ENCODE data around the gene SIVA1.

The SIVA1 gene

GRCh38 chr14:104797115-104798044 lies 44.4 kb downstream of the SIVA1 start:
- DNase-seq (ENCODE audit: low spot score), result no peak

DNA sequence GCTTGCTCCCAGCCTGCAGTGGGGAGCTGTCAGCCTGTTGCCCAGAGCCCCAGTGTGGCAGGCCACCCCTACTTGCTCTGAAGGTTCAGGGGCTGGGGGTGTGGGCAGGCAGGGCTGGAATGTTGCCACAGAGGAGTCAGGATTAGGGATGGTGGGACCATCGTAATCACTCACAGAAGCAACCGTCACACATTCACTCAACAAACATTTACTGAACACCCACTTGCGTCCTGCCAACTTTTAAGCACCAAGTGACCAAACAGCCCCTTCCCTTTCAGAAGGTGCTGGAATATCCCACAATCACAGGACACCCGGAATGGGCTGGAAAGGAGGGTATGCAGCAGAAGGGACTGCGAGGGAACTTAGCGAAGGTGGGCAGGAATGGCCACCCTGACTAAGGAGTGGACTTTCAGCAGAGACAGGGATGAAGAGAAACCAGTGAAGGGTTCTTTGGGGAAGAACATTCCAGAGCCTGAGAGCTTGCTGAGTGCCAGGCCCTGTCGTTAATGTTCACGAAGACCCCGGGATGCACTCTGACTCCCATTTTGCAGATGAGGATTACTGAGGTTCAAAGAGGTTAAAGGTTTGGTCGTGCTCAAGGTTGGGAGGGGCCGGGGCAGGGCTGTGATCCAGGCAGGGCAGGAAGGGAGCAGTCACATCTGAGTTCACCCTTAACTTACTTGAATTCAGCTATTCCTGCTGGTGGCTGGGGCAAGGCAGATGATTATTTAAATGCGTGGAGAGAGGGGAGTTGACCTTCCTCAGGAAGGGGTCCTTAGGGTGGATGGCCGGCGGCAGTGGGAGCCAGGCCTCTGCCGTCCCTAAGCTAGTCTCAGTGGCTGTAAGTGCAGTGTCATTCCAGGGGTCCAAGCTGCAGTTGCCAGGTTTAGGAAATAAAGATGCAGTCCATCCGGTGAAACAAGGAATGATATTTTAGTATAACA lies 45.6 kb downstream of the SIVA1 start:
- no peak for DNase-seq (ENCODE audit: low spot score)

DNA sequence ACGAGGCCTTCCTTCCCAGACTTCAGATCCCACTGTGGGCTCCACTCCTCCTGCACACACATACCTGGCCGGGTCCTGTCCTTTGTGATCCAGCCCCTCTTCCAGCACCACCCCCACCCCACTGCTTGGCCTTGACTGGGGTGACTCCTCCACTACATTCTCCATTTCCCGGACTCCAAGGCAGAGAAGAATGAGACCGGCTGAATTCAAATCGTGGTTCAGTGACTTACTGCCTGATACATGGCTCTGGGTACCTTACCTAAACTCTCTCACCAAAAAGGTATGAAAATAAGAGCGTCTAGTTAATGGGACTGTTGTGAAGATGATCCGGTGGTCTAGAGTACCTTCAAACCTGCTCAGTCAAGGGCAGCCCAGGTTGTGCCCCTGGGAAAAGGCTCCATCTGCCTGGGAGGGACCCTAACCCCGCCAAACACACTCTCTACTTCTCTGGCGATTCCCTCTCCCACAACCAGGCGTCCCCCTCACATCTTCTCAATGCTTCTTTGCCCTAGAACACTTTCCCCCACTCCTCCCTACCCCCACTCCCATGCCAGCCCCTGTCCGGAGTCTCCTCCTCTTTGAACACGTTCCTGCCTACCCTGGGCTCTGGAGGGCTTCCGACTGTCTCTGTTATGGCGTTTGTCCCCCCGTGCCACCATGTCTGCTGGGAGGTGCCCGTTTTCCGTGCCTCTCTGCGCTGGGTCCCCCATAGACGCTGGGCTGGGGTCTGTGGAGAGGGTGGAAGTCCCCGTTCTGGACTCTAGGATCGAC lies 46.5 kb downstream of the SIVA1 start:
- no peak for DNase-seq (ENCODE audit: low spot score)

GRCh38 chr14:104800015-104800770 lies 47.2 kb downstream of the SIVA1 start:
- no peak for DNase-seq (ENCODE audit: low spot score)

- DNase-seq (ENCODE audit: low spot score), result no peak
These were observed 48.0 kb downstream of the SIVA1 start, which contains the start of gene ZBTB42 for GRCh38 chr14:104800771-104801519. ZBTB42 (plus strand) TSS chr14:104801101; CDS start chr14:104801198, 97 bp downstream.

DNA sequence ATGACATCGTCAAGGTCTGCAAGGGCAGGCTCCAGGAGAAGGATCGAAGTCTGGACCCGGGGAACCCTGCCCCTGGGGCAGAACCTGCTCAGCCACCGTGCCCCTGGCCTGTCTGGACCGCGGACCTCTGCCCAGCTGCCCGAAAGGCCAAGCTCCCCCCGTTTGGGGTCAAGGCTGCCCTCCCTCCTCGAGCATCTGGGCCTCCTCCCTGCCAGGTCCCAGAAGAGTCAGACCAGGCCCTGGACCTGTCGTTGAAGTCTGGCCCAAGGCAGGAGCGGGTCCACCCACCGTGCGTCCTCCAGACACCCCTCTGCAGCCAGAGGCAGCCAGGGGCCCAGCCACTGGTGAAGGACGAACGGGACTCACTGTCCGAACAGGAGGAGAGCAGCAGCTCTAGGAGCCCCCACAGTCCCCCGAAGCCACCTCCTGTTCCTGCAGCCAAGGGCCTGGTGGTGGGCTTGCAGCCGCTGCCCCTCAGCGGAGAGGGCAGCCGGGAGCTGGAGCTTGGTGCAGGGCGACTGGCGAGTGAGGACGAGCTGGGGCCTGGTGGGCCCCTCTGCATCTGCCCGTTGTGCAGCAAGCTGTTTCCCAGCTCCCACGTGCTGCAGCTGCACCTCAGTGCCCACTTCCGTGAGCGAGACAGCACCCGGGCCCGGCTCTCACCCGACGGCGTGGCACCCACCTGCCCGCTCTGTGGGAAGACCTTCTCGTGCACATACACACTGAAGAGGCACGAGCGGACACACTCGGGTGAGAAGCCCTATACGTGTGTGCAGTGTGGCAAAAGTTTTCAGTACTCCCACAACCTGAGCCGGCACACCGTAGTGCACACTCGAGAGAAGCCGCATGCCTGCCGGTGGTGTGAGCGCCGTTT lies 48.8 kb downstream of the SIVA1 start:
- DNase-seq (ENCODE audit: low spot score), result no peak

DNA sequence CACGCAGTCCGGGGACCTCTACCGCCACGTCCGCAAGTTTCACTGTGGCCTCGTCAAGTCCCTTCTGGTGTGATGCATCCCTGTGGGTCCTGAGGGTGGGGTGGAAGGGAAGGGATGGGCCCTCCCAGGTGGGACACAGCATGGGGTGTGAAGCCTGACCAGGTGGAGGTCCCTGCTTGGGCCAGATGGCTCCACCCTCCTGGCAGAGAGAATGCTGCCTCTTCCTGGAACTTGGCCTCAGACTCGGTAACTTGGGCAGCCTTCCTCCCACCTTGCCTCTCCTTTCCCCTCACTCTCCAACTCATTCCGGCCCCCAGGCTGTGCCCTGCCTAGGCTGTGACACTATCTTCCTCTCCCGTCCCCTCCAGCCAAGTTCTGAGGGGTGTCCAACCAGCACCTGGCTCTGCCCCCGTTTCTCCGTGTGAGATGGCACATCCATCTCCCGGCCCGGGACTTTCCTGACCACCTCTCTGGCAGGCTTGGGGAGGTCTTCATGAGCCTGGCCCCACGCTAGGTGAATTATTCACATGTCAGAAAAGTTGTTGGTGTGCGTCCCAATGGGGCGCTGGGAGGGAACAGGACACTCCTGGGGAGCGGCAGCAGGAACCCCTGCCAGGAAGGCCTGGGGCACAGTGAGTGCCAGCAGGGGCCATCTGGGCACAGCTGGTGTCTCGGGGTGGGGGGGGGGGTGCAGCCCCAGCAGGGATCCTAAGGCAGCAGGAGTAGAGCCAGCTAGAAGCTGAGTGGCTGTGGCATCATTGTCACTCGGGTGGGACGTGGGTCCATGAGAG lies 49.6 kb downstream of the SIVA1 start:
- no peak for DNase-seq (ENCODE audit: low spot score)

GRCh38 chr14:104803280-104803911 lies 50.4 kb downstream of the SIVA1 start:
- no peak for DNase-seq (ENCODE audit: low spot score)

DNA sequence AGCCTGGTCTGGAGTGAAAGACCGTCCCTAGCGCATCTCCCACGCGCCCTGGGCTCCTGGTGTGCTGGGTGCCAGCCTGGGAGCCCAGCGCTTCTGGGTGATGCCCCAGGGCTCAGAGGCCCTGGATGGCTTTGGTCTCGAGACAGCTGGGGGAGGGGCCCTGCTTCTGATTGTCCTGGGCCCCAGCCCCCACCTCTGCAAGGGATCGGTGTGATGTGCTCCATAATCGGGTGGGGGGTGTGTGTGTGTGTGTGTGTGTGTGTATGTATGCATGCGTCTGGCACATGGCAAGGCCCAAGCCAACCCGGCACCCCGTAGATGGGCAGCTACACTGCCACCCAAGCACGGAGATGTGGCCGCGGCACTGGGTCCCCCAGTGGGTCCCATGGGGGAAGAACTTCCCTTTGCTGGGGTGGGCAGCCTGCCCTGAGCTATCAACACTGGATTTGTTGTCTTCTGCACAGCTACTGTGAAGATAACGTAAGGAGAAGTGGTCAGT lies 51.0 kb downstream of the SIVA1 start:
- no peak for DNase-seq (ENCODE audit: low spot score)

- no peak for DNase-seq (ENCODE audit: low spot score)
These were observed 51.8 kb downstream of the SIVA1 start for GRCh38 chr14:104804481-104805325.

DNA sequence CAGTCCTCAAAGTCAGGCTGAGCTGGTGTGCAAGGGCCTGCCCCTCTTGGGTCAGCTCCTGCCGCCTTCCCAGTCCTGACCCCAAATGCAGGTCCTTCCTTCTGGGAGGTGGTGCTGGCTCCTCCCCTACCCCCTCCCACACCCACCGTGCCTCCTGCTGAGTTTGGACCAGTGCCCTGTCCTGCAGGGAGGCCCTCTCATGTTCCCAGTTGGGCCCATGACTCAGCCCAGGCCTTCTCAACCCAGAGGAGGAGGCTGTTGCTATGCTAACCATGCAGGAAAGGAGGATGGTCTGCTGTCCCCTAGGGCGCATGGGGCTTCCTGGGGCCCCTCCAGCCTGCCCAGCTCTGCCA lies 52.4 kb downstream of the SIVA1 start:
- DNase-seq (ENCODE audit: low spot score), result no peak

DNA sequence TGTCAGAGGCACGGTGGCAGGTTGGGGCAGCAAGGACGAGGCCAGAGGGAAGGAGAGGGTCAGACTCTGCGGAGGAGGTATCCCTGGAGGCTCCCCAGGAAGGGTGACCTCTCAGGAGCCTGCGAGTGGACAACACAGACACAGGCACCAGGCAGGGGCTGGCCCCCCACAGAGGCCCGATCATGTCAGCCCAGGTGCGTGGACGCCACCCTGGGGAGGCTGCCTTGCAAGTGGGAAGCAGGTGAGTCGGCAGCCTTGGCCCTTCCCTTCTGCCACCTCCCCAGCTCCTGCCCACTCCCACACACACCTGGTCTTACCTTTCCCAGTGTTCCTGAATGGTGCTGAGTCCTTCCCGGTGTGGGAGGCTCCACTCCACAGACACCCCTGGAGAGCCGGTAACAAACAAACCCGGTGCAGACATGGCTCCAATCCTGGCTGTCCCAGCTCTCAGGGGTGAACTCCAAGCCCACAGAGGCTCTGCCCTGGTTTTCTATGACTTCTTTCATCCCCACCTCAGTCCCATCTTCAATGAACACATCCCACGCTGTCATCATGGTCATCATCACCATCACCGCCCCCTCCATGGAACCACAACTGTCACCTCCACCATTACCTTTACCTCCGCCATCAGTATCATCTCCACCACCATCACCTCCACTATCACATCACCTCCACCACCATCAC lies 53.1 kb downstream of the SIVA1 start:
- DNase-seq (ENCODE audit: low spot score), result no peak

DNA sequence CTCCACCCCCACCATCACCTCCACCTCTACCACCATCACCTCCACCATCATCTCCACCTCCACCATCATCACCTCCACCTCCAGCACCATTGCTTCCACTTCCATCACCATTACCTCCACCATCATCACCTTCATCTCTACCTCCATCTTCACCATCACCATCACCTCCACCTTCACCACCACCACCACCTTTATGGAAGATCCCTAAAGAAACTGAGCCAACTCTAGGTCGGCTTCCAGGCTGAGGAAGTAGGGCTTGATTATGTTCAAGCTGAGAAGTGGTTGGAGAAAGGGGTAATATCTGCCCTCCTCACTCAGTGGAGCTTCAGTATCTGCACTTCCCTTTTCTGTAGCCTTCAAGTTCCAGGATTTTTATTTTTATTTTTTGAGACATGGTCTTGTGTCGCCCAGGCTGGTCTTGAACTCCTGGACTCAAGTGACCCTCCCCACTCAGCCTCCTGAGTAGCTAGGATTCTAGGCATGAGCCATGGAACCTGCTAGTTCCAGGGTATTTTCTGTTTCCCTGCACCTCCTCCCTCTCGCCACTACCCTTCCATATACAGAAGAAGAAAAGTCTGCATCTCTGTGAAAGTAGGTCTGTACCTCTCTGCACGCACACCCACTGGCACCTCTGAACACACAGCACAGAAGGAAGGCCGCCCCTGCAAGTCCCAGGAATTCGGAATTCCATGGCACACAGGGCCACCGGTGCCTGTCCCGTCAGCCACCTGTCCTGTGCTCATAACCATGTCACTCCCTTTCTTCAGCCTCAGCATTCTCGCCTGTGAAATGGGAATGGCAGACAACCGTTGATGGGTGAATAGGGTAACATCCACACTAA lies 53.9 kb downstream of the SIVA1 start:
- no peak for DNase-seq (ENCODE audit: low spot score)

DNA sequence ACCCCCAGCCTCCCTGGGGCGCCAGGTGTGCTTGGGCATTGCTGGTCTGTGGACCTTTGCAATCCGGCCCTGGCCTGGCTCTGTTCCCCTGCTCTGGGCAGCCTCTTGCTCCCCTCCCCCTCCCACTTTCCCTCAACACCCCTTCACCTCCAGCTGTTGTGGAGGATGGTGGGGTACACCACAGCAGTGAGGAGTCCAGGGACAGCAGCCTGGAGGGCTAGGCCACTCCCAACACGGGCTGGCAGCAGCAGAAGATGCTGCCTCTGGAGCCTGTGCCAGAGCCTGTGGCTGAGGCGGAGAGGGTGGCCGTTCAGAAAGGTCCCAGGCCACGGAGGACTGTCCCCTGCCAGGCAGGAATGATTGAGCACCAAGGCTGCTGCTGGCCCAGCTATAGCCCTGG lies 55.5 kb downstream of the SIVA1 start:
- no peak for DNase-seq (ENCODE audit: low spot score)
